WTC11 (cell line): Measurements from ENCODE around the gene TAL2.

Source experiments
- ATF3 ChIP-seq: sonication (generic); formaldehyde crosslinking; conservative IDR thresholded peaks from 2 replicates; pipeline ENCODE4 v1.8.1; 2022; ENCODE audit warnings: mild to moderate bottlenecking, missing genetic modification reagents
- CTCF ChIP-seq: fragments of 200-600 bp; IDR thresholded peaks from 2 replicates; pipeline ENCODE4 v1.8.0; 2022; ENCODE audit warnings: antibody characterized with exemption
- EMX1 ChIP-seq: fragments of 250-450 bp; sonication (Bioruptor Pico); IDR thresholded peaks from 2 replicates; pipeline ENCODE4 v1.8.0; 2021; ENCODE audit warnings: mild to moderate bottlenecking
- HMGXB4 ChIP-seq: sonication (generic); formaldehyde crosslinking; IDR thresholded peaks from 2 replicates; pipeline ENCODE4 v1.8.1; 2023; ENCODE audit warnings: mild to moderate bottlenecking, moderate library complexity, missing genetic modification reagents
- IRF2 ChIP-seq: sonication (generic); formaldehyde crosslinking; IDR thresholded peaks from 2 replicates; pipeline ENCODE4 v1.8.0; 2022; ENCODE audit warnings: low read depth, missing genetic modification reagents, borderline replicate concordance
- NFYB ChIP-seq: sonication (generic); formaldehyde crosslinking; conservative IDR thresholded peaks from 2 replicates; pipeline ENCODE4 v1.8.0; 2022; ENCODE audit warnings: low read depth, missing genetic modification reagents
- NR3C1 ChIP-seq: sonication (generic); formaldehyde crosslinking; conservative IDR thresholded peaks from 2 replicates; pipeline ENCODE4 v1.8.1; 2023; ENCODE audit warnings: low read depth, mild to moderate bottlenecking, missing genetic modification reagents
- TP53 ChIP-seq: sonication (generic); formaldehyde crosslinking; IDR thresholded peaks from 2 replicates; pipeline ENCODE4 v1.8.1; 2023; ENCODE audit warnings: mild to moderate bottlenecking, missing genetic modification reagents

- no peak for TF ChIP-seq CTCF
- TF ChIP-seq IRF2 (CRISPR knock-in tag) = no peak
- no peak for TF ChIP-seq HMGXB4
- no peak for TF ChIP-seq NR3C1 (CRISPR knock-in tag)
- no peak for TF ChIP-seq NFYB (CRISPR knock-in tag)
- no peak for TF ChIP-seq TP53 (CRISPR knock-in tag)
- no peak for TF ChIP-seq EMX1 (CRISPR knock-in tag)
- TF ChIP-seq ATF3 = no peak
Observed at GRCh38 chr9:105651806-105652205, 10.5 kb upstream of the TAL2 start.
